Lung (tissue), 12 donors: Measurements from ENCODE around the gene NCAPH2. TPM values are rescaled to one million over a fixed set of nuclear protein-coding genes. Genes with fewer than 3 reads are reported as not detected.

Source experiments
- ATAC-seq: fragments of 200-7000 bp; cut with Tn5 transposase; one replicate; pipeline ENCODE4 v1.9.1; 2020; ENCODE audit warnings: moderate number of reproducible peaks; ENCODE audit not compliant: insufficient read depth, low FRiP score
- DNase-seq, 3 donors: peaks; one replicate each; pipeline ENCODE4 v3.0.0-alpha.2; 2013 to 2017
- H3K27ac ChIP-seq, 2 donors: one replicate each; pipeline ENCODE4 v1.5.1; 2013; ENCODE audit warnings: mild to moderate bottlenecking in 2 of 2, moderate library complexity in 2 of 2, control low read depth in 1 of 2, inconsistent platforms in 1 of 2, low read depth in 1 of 2, low read length in 1 of 2
- H3K27me3 ChIP-seq, 3 donors: one replicate each; pipeline ENCODE4 v1.5.1; 2013; ENCODE audit warnings: low read length in 2 of 3; ENCODE audit not compliant: control insufficient read depth in 3 of 3, insufficient read depth in 3 of 3
- H3K36me3 ChIP-seq, 4 donors: one replicate each; pipeline ENCODE4 v1.5.1; 2013; ENCODE audit warnings: low read length in 4 of 4, mild to moderate bottlenecking in 1 of 4, moderate library complexity in 1 of 4; ENCODE audit not compliant: control insufficient read depth in 4 of 4, insufficient read depth in 4 of 4
- H3K4me1 ChIP-seq, 5 donors: one replicate each; pipeline ENCODE4 v1.5.1; 2013; ENCODE audit warnings: low read length in 5 of 5, mild to moderate bottlenecking in 2 of 5, moderate library complexity in 1 of 5; ENCODE audit not compliant: control insufficient read depth in 5 of 5, insufficient read depth in 5 of 5
- H3K4me3 ChIP-seq: one replicate; pipeline ENCODE4 v1.5.1; 2013; ENCODE audit warnings: mild to moderate bottlenecking, control low read depth, moderate library complexity
- H3K9ac ChIP-seq, 2 donors: one replicate each; pipeline ENCODE4 v1.5.1; 2013; ENCODE audit warnings: low read length in 2 of 2, control low read depth in 1 of 2; ENCODE audit not compliant: insufficient read depth in 1 of 2
- H3K9me3 ChIP-seq, 4 donors: one replicate each; pipeline ENCODE4 v1.5.1; 2013; ENCODE audit warnings: low read length in 3 of 4, mild to moderate bottlenecking in 1 of 4, moderate library complexity in 1 of 4; ENCODE audit not compliant: control insufficient read depth in 4 of 4, insufficient read depth in 3 of 4
- WGBS, 2 donors: extraction: QIAGEN DNeasy Blood & Tissue Kit; methylation state at CpG; one replicate each; pipeline ENCODE4 v1.1.7; 2013; 5-methylcytosine and 5-hydroxymethylcytosine counted together
- polyA plus RNA-seq, 2 donors: library from polyadenylated mRNA; stranded (reverse); fragments of 200-250 nt; gene quantifications; one replicate each; pipeline ENCODE4 v1.2.1, GENCODE V29; 2013
- total RNA-seq, 2 donors: library from RNA; depleted of rRNA in 1 of 2; stranded (reverse); fragments of >200 nt in 1 of 2; gene quantifications; one replicate each; pipeline ENCODE4 v1.2.1, GENCODE V29; 2014 to 2021
- TF ChIP-seq, protein P1 (sequence below): IDR thresholded peaks from 2 replicates; pipeline ENCODE4 v1.5.1; 2012; ENCODE audit warnings: mild to moderate bottlenecking; ENCODE audit errors: control extremely low read depth, extremely low read depth
- donor health status: control.
- donor health status: control.
- donor health status: Bipolar disorder and iron deficiency.
- donor health status: healthy.
- donor health status: DM: yes; HTN: yes; CAD: no.

Gene NCAPH2
- total and polyA plus RNA-seq, 4 donors, result 27.8 to 64.4 (median 43.2) TPM

- ATAC-seq, result no peak
- no peak for DNase-seq
- Histone ChIP-seq H3K4me3 (no peak overlapping the region), H3K4me1 (no peaks in the 10 kb centered on the region), H3K9ac (no peak overlapping the region), H3K27ac (no peak overlapping the region), H3K9me3 (no peaks in the 10 kb centered on the region), H3K27me3 (no peaks in the 10 kb centered on the region), H3K36me3 (peaks cover 0 to under 1% (median under 1%) of the 10 kb centered on the region in 4 donors)
- TF ChIP-seq, protein P1, sequence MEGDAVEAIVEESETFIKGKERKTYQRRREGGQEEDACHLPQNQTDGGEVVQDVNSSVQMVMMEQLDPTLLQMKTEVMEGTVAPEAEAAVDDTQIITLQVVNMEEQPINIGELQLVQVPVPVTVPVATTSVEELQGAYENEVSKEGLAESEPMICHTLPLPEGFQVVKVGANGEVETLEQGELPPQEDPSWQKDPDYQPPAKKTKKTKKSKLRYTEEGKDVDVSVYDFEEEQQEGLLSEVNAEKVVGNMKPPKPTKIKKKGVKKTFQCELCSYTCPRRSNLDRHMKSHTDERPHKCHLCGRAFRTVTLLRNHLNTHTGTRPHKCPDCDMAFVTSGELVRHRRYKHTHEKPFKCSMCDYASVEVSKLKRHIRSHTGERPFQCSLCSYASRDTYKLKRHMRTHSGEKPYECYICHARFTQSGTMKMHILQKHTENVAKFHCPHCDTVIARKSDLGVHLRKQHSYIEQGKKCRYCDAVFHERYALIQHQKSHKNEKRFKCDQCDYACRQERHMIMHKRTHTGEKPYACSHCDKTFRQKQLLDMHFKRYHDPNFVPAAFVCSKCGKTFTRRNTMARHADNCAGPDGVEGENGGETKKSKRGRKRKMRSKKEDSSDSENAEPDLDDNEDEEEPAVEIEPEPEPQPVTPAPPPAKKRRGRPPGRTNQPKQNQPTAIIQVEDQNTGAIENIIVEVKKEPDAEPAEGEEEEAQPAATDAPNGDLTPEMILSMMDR, result no peak
- WGBS, 2 donors, result 86% methylated on average over 6 of the region's 6 CpGs
These were observed 10.9 kb upstream of the NCAPH2 start for GRCh38 chr22:50497093-50497492.

GRCh38 chr22:50498322-50498890 is 9.6 kb upstream of the NCAPH2 start:
- Histone ChIP-seq H3K27me3 (no peaks in the 10 kb centered on the region), H3K4me1 (no peaks in the 10 kb centered on the region), H3K9me3 (no peaks in the 10 kb centered on the region), H3K27ac (no peak overlapping the region), H3K9ac (no peak overlapping the region), H3K36me3 (peaks cover 0 to 12% (median 4%) of the 10 kb centered on the region in 4 donors), H3K4me3 (no peak overlapping the region)
- DNase-seq (peak; percentile 53 to 64 (median 62)), ATAC-seq (peak; percentile 81)
- 11 to 18% methylated on average over 13 of the region's 13 CpGs for WGBS, 2 donors
- TF ChIP-seq, protein P1, result peak; percentile 78

DNA sequence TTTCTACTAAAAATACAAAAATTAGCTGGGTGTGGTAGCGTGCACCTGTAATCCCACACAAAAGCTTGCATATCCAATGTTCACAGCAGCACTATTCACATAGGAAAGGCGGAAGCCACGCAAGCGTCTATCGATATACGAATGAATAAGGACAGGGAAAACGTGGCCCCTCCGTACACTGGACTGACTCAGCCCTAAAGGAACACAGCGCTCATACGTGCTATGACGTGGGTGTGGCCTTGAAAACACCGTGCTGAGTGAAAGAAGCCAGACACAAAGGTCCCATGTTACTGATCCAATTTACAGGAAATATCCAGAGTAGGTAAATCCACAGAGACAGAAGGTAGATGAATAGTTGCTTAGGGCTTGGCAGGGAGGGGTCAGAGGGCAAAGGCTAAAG is 7.6 kb upstream of the NCAPH2 start:
- TF ChIP-seq, protein P1, result no peak
- ATAC-seq (no peak), DNase-seq (no peak)
- WGBS, 2 donors, result 90 to 92% methylated on average over 12 of the region's 12 CpGs
- Histone ChIP-seq H3K36me3 (peaks cover 0 to 30% (median 4%) of the 10 kb centered on the region in 4 donors), H3K27me3 (no peaks in the 10 kb centered on the region), H3K27ac (no peak overlapping the region), H3K4me1 (no peaks in the 10 kb centered on the region), H3K4me3 (no peak overlapping the region), H3K9me3 (no peaks in the 10 kb centered on the region), H3K9ac (no peak overlapping the region)

- peaks cover 0 to 12% (median 7%) of the 10 kb centered on the region in 5 donors for H3K4me1 ChIP-seq
- H3K36me3 ChIP-seq, result peaks cover 0 to 38% (median 4%) of the 10 kb centered on the region in 4 donors
- no peak overlapping the region for H3K9ac ChIP-seq
- no peaks in the 10 kb centered on the region for H3K9me3 ChIP-seq
- TF ChIP-seq, protein P1, result no peak
- no peak for DNase-seq
- no peak for ATAC-seq
- 85 to 97% methylated on average over 6 of the region's 6 CpGs for WGBS, 2 donors
- H3K4me3 ChIP-seq, result no peak overlapping the region
- H3K27me3 ChIP-seq, result no peaks in the 10 kb centered on the region
- no peak overlapping the region for H3K27ac ChIP-seq
These were observed 5.9 kb upstream of the NCAPH2 start for GRCh38 chr22:50502096-50502495.
